Colonic mucosa (tissue), 4 donors: ENCODE results near the gene TJAP1. TPM values are rescaled to one million over a fixed set of nuclear protein-coding genes. Genes with fewer than 3 reads are reported as not detected.

Source experiments
- DNase-seq: peaks from one replicate; pipeline ENCODE4 v3.0.0-alpha.2; 2020
- H3K27ac ChIP-seq: fragments of 200-600 bp; one replicate; pipeline ENCODE4 v1.8.0; 2021
- H3K27me3 ChIP-seq: fragments of 200-600 bp; one replicate; pipeline ENCODE4 v1.8.0; 2021
- H3K36me3 ChIP-seq: fragments of 200-600 bp; one replicate; pipeline ENCODE4 v1.8.0; 2021
- H3K4me1 ChIP-seq: fragments of 200-600 bp; one replicate; pipeline ENCODE4 v1.8.0; 2021; ENCODE audit warnings: mild to moderate bottlenecking
- H3K4me3 ChIP-seq: fragments of 200-600 bp; one replicate; pipeline ENCODE4 v1.8.0; 2021
- H3K9ac ChIP-seq, 2 donors: one replicate each; pipeline ENCODE4 v1.7.0; 2013; ENCODE audit warnings: control low read depth in 2 of 2, low read depth in 2 of 2, low read length in 2 of 2
- H3K9me3 ChIP-seq: fragments of 200-600 bp; one replicate; pipeline ENCODE4 v1.8.0; 2021
- CTCF ChIP-seq: fragments of 200-600 bp; IDR thresholded peaks from one replicate; pipeline ENCODE4 v1.8.0; 2022; ENCODE audit warnings: antibody characterized with exemption, mild to moderate bottlenecking
- intact Hi-C: fragments of 100-400 bp; cut with DNase I; formaldehyde crosslinking; loops from one replicate; pipeline ENCODE4 v1.14.1; 2022
- total RNA-seq, 2 donors: library from RNA; stranded (reverse); fragmentation: NEBNext Ultra II Directional in 1 of 2; extraction: Animal tissue kit (Norgen Biotek cat#: 25700) in 1 of 2; gene quantifications; one replicate each; pipeline ENCODE4 v1.2.1, GENCODE V29; 2021
- donor health status: healthy.
- donor health status: DM: no; HTN: no; CAD: no.
- donor health status: DM: no; HTN: no; CAD: no.

Gene TJAP1
- total RNA-seq, 2 donors from 2014 or later, result 18.6 to 26.4 TPM

- Histone ChIP-seq H3K36me3 (peaks cover 10% of the 10 kb centered on the region), H3K27ac (peak overlapping the region; percentile 74), H3K9ac (peak overlapping the region; percentile 72), H3K9me3 (no peaks in the 10 kb centered on the region), H3K4me1 (peaks cover 8% of the 10 kb centered on the region), H3K4me3 (peak overlapping the region; percentile 76), H3K27me3 (no peaks in the 10 kb centered on the region)
- peak; percentile 77 for DNase-seq
- no peak for TF ChIP-seq CTCF
- intact Hi-C loops, result no loop called here
These were observed 33.4 kb downstream of the TJAP1 start for GRCh38 chr6:43510827-43511163.

- intact Hi-C loops, result no loop called here
- no peak overlapping the region for H3K27ac ChIP-seq
- no peak for DNase-seq
- no peaks in the 10 kb centered on the region for H3K9me3 ChIP-seq
- H3K9ac ChIP-seq, result no peak overlapping the region
- peaks cover 12% of the 10 kb centered on the region for H3K4me1 ChIP-seq
- no peaks in the 10 kb centered on the region for H3K27me3 ChIP-seq
- no peak for TF ChIP-seq CTCF
- H3K4me3 ChIP-seq, result no peak overlapping the region
- peaks cover 10% of the 10 kb centered on the region for H3K36me3 ChIP-seq
These were observed 34.5 kb downstream of the TJAP1 start for GRCh38 chr6:43511824-43512415.

- Histone ChIP-seq H3K27ac (no peak overlapping the region), H3K36me3 (peaks cover 10% of the 10 kb centered on the region), H3K9ac (peak overlapping the region; percentile 82 to 97), H3K9me3 (no peaks in the 10 kb centered on the region), H3K4me3 (peak overlapping the region; percentile 97), H3K27me3 (no peaks in the 10 kb centered on the region), H3K4me1 (peaks cover 19% of the 10 kb centered on the region)
- DNase-seq, result no peak
- TF ChIP-seq CTCF, result no peak
- intact Hi-C loops, result no loop called here
These were observed 38.4 kb downstream of the TJAP1 start for GRCh38 chr6:43515808-43516207.

- intact Hi-C loops, result no loop called here
- H3K36me3 ChIP-seq, result peaks cover 10% of the 10 kb centered on the region
- peak overlapping the region; percentile 82 to 97 for H3K9ac ChIP-seq
- no peak for TF ChIP-seq CTCF
- peaks cover 19% of the 10 kb centered on the region for H3K4me1 ChIP-seq
- no peaks in the 10 kb centered on the region for H3K9me3 ChIP-seq
- peak overlapping the region; percentile 89 for H3K27ac ChIP-seq
- peak overlapping the region; percentile 97 for H3K4me3 ChIP-seq
- H3K27me3 ChIP-seq, result no peaks in the 10 kb centered on the region
- DNase-seq, result no peak
These were observed 39.0 kb downstream of the TJAP1 start for GRCh38 chr6:43516367-43516696.

GRCh38 chr6:43516697-43517504 lies 39.5 kb downstream of the TJAP1 start, which contains the start of the genes POLR1C and YIPF3:
TSS of gene POLR1C (plus strand) at chr6:43517089. CDS start at chr6:43517110, 21 bp downstream.
TSS of gene YIPF3 (minus strand) at chr6:43516926. CDS start at chr6:43516807, 119 bp downstream.
- intact Hi-C loops, result no loop called here
- TF ChIP-seq CTCF, result no peak
- peaks cover 19% of the 10 kb centered on the region for H3K4me1 ChIP-seq

More at GRCh38 chr6:43516697-43517504, 39.5 kb downstream of the TJAP1 start, which contains the start of the genes POLR1C and YIPF3:
- Histone ChIP-seq H3K9me3 (no peaks in the 10 kb centered on the region), H3K4me3 (peak within 1 kb of the TSS; percentile 97), H3K36me3 (peaks cover 12% of the 10 kb centered on the region), H3K27me3 (no peaks in the 10 kb centered on the region), H3K9ac (peak within 1 kb of the TSS; percentile 82 to 97), H3K27ac (peak within 1 kb of the TSS; percentile 89)
- DNase-seq, result peak; percentile 98
